ENCODE measurements around the gene ZNF787. TPM values are rescaled to one million over a fixed set of nuclear protein-coding genes. Genes with fewer than 3 reads are reported as not detected.
A peak's percentile ranks its signal among the peaks of the same experiment; 100 is the strongest.

The ZNF787 gene
- total and polyA plus RNA-seq, 2 of the 13 experiments (the other 11 are each of a cell fraction or from before 2014, with no cell fraction given) = 15.1 to 42.8 TPM

- TF ChIP-seq ZSCAN21 (CRISPR knock-in tag; IDR thresholded peaks at IDR 0.05; ENCODE audit: borderline replicate concordance) (no peak), SMARCE1 (IDR thresholded peaks at IDR 0.05; ENCODE audit: borderline replicate concordance) (no peak), ARID2 (CRISPR knock-in tag; IDR thresholded peaks at IDR 0.05; ENCODE audit: borderline replicate concordance) (0 out of 2 replicates have a peak, but pooled peaks have one; percentile 5), ZSCAN30 (CRISPR knock-in tag; IDR thresholded peaks at IDR 0.05) (no peak), ZFP82 (CRISPR knock-in tag; IDR thresholded peaks at IDR 0.05; ENCODE audit: borderline replicate concordance) (no peak), ZNF296 (CRISPR knock-in tag; conservative IDR thresholded peaks at IDR 0.05) (no peak), ZIK1 (CRISPR knock-in tag; IDR thresholded peaks at IDR 0.05; ENCODE audit: borderline replicate concordance, low read depth) (no peak), SALL2 (CRISPR knock-in tag; IDR thresholded peaks at IDR 0.05) (0 out of 2 replicates have a peak, but pooled peaks have one; percentile 25), ZHX1 (CRISPR knock-in tag; IDR thresholded peaks at IDR 0.05; ENCODE audit: low read depth) (no peak; the same call in 1 of the 2 replicates), ZNF773 (CRISPR knock-in tag; IDR thresholded peaks at IDR 0.05; ENCODE audit: borderline replicate concordance) (0 out of 2 replicates have a peak, but pooled peaks have one; percentile 5), JUND (CRISPR knock-in tag; IDR thresholded peaks at IDR 0.05) (no peak), HMGXB4 (CRISPR knock-in tag; IDR thresholded peaks at IDR 0.05; ENCODE audit: borderline replicate concordance in 1 of 2, low read depth in 1 of 2) (0 out of 4 replicates have a peak, but pooled peaks of 1 of the 2 experiments have one; percentile 16), STAT6 (CRISPR knock-in tag; IDR thresholded peaks at IDR 0.05; ENCODE audit: borderline replicate concordance) (peak; percentile 50; the same call in 1 of the 2 replicates), ETV6 (CRISPR knock-in tag; conservative IDR thresholded peaks at IDR 0.05) (no peak), KMT2B (CRISPR knock-in tag; IDR thresholded peaks at IDR 0.05) (no peak), ZFP62 (CRISPR knock-in tag; IDR thresholded peaks at IDR 0.05) (no peak), CBX1 (IDR thresholded peaks at IDR 0.05; ENCODE audit: low read depth) (no peak), KLF9 (CRISPR knock-in tag; IDR thresholded peaks at IDR 0.05; ENCODE audit: low read depth) (no peak), CAMTA2 (CRISPR knock-in tag; IDR thresholded peaks at IDR 0.05; ENCODE audit: borderline replicate concordance) (no peak), CERS6 (CRISPR knock-in tag; IDR thresholded peaks at IDR 0.05) (no peak), ATF7-NPFF (CRISPR knock-in tag; IDR thresholded peaks at IDR 0.05; ENCODE audit: low read depth) (no peak), ATF3 (CRISPR knock-in tag; IDR thresholded peaks at IDR 0.05) (no peak), KAT2B (IDR thresholded peaks at IDR 0.05; ENCODE audit: borderline replicate concordance, low read depth, low read length) (no peak)
Measured at GRCh38 chr19:56120002-56120370, 1.1 kb downstream of the ZNF787 start (continued).

All from HepG2 (cell line).